ENCODE results near the gene PRDM15. TPM values are rescaled to one million over a fixed set of nuclear protein-coding genes. Genes with fewer than 3 reads are reported as not detected.

PRDM15 gene
- total RNA-seq, 1 experiment from 2014 or later, result 10.4 TPM

DNA sequence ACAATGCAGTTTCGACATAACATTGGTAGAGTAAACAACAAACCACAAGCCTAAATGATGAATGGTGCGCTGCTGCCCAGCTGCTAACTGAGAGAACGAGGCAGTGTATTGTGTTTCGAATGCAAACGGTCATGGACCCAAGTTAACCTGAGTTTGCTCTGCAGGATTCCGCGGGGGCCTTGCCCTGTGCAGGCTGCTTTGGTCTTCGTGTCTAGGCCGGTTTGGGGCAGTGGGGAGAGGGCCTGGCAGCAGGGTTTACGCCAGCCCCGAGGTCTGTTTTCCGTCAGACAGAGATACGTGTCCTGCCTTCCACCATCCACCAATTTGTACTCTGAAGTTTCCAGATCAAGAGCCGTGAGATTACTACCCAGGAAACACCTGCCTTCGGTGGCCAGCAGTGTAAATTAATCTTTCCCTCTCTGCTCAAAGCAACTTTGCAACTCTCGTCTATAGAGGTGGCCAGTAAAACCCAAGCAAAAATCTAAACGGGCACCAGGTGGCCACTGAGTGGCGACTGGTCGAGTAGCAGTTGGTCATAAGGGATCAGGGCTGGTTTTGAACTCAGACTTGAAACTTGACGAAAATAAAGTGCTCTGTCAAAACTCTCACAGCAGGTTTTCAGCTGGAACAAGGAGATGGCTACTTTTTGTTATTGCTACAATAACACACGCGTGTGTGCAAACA is 6.3 kb upstream of the PRDM15 start:
- Mint-ChIP-seq H3K4me1 (ENCODE audit: low read depth, unreplicated experiment) (no peaks in the 10 kb centered on the region), H3K9me3 (ENCODE audit: low read depth, unreplicated experiment) (no peaks in the 10 kb centered on the region), H3K4me3 (ENCODE audit: low read depth, unreplicated experiment) (no peak overlapping the region), H3K27me3 (ENCODE audit: unreplicated experiment) (no peaks in the 10 kb centered on the region), H3K36me3 (ENCODE audit: insufficient read depth, unreplicated experiment) (no peaks in the 10 kb centered on the region), H3K27ac (ENCODE audit: unreplicated experiment) (no peak overlapping the region)
- no peak for DNase-seq
- no TSS peak for BruUV-seq (replicated peaks)
- CTCF ChIA-PET, result no interaction called here
- intact Hi-C loops (cut with micrococcal nuclease; ENCODE audit: unreplicated experiment), result no loop called here
- TF ChIP-seq, protein P1, sequence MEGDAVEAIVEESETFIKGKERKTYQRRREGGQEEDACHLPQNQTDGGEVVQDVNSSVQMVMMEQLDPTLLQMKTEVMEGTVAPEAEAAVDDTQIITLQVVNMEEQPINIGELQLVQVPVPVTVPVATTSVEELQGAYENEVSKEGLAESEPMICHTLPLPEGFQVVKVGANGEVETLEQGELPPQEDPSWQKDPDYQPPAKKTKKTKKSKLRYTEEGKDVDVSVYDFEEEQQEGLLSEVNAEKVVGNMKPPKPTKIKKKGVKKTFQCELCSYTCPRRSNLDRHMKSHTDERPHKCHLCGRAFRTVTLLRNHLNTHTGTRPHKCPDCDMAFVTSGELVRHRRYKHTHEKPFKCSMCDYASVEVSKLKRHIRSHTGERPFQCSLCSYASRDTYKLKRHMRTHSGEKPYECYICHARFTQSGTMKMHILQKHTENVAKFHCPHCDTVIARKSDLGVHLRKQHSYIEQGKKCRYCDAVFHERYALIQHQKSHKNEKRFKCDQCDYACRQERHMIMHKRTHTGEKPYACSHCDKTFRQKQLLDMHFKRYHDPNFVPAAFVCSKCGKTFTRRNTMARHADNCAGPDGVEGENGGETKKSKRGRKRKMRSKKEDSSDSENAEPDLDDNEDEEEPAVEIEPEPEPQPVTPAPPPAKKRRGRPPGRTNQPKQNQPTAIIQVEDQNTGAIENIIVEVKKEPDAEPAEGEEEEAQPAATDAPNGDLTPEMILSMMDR (IDR thresholded peaks at IDR 0.05; ENCODE audit: unreplicated experiment), result no peak

- CTCF ChIA-PET, result interaction anchor here (0.6 kb wide), 1 partner anchor 246 kb away, joined by 3 read pairs; no protein-coding TSS in a partner anchor
- BruUV-seq (replicated peaks), result no TSS peak
These were observed 5.4 kb upstream of the PRDM15 start for GRCh38 chr21:41884501-41885030.

DNA sequence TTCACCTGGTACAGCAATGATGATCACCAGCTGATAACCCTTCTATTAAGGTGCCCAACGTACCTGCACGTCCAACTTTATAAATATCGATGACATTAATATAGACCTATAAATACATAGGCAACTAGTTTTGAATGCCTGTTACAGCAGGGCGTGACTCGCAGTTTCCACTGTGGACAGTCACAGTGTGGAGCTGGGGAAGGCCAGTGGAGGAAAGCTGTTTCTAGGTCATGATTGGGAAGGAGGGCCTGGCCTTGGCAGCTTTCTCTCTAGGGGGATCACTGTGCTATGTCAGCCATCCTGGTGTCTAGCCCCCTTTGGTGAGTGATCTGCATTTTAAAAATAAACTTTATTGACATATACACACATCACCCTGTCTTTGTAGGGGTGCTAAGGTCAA is 4.4 kb upstream of the PRDM15 start:
- CTCF ChIA-PET, result no interaction called here
- H3K36me3 Mint-ChIP-seq (ENCODE audit: insufficient read depth, unreplicated experiment), result peaks cover under 1% of the 10 kb centered on the region
- H3K27ac Mint-ChIP-seq (ENCODE audit: unreplicated experiment), result no peak overlapping the region
- H3K9me3 Mint-ChIP-seq (ENCODE audit: low read depth, unreplicated experiment), result no peaks in the 10 kb centered on the region
- TF ChIP-seq, protein P1 (IDR thresholded peaks at IDR 0.05; ENCODE audit: unreplicated experiment), result no peak
- intact Hi-C loops (cut with micrococcal nuclease; ENCODE audit: unreplicated experiment), result no loop called here
- DNase-seq, result no peak
- no peak overlapping the region for H3K4me3 Mint-ChIP-seq (ENCODE audit: low read depth, unreplicated experiment)
- BruUV-seq (replicated peaks), result no TSS peak
- H3K4me1 Mint-ChIP-seq (ENCODE audit: low read depth, unreplicated experiment), result no peaks in the 10 kb centered on the region
- H3K27me3 Mint-ChIP-seq (ENCODE audit: unreplicated experiment), result no peaks in the 10 kb centered on the region

More at GRCh38 chr21:41884501-41885030, 5.4 kb upstream of the PRDM15 start:
- TF ChIP-seq, protein P1 (IDR thresholded peaks at IDR 0.05; ENCODE audit: unreplicated experiment), result no peak
- no peak overlapping the region for H3K27ac Mint-ChIP-seq (ENCODE audit: unreplicated experiment)
- no peaks in the 10 kb centered on the region for H3K27me3 Mint-ChIP-seq (ENCODE audit: unreplicated experiment)
- no peak for DNase-seq
- no peaks in the 10 kb centered on the region for H3K9me3 Mint-ChIP-seq (ENCODE audit: low read depth, unreplicated experiment)
- no peak overlapping the region for H3K4me3 Mint-ChIP-seq (ENCODE audit: low read depth, unreplicated experiment)
- intact Hi-C loops (cut with micrococcal nuclease; ENCODE audit: unreplicated experiment), result no loop called here
- H3K4me1 Mint-ChIP-seq (ENCODE audit: low read depth, unreplicated experiment), result no peaks in the 10 kb centered on the region
- no peaks in the 10 kb centered on the region for H3K36me3 Mint-ChIP-seq (ENCODE audit: insufficient read depth, unreplicated experiment)

DNA sequence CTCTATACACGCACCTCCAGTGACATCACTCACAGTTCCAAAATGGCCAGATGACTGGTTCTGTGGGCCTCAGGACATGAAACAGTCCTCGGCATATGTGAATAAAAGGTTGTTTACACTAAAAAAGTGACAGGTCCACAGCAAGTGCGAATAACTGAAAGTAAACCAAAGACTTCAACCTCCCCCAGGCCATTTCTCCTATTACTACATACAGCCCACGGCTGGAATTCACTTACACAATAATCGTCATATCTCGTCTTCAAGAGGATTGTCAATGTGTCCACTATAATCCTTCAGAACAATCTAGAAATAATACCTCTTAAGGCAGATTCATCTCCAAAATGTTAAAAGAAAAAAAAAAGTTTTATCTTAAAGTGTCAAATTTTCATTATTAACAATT is 1.9 kb upstream of the PRDM15 start:
- Mint-ChIP-seq H3K27me3 (ENCODE audit: unreplicated experiment) (no peaks in the 10 kb centered on the region), H3K4me1 (ENCODE audit: low read depth, unreplicated experiment) (no peaks in the 10 kb centered on the region), H3K9me3 (ENCODE audit: low read depth, unreplicated experiment) (no peaks in the 10 kb centered on the region), H3K36me3 (ENCODE audit: insufficient read depth, unreplicated experiment) (peaks cover 9% of the 10 kb centered on the region), H3K27ac (ENCODE audit: unreplicated experiment) (no peak overlapping the region), H3K4me3 (ENCODE audit: low read depth, unreplicated experiment) (no peak overlapping the region)
- DNase-seq, result no peak
- CTCF ChIA-PET, result no interaction called here
- intact Hi-C loops (cut with micrococcal nuclease; ENCODE audit: unreplicated experiment), result no loop called here
- no TSS peak for BruUV-seq (replicated peaks)
- TF ChIP-seq, protein P1 (IDR thresholded peaks at IDR 0.05; ENCODE audit: unreplicated experiment), result no peak

Measured in Calu3 (cell line).